ENCODE data around the gene MIXL1. TPM values are rescaled to one million over a fixed set of nuclear protein-coding genes. Genes with fewer than 3 reads are reported as not detected.

The MIXL1 gene
- total RNA-seq, 1 experiment from 2014 or later, result not detected

- no TSS peak for BruUV-seq (replicated peaks)
- no peaks in the 10 kb centered on the region for H3K79me2 ChIP-seq (ENCODE audit: insufficient read depth, low read length)
- H3K4me2 ChIP-seq (ENCODE audit: low read length), result no peak overlapping the region
- ATAC-seq, result no peak
- TF ChIP-seq SP1 (IDR thresholded peaks at IDR 0.05; ENCODE audit: low read depth), result no peak
- no peak for TF ChIP-seq SRF (IDR thresholded peaks at IDR 0.05; ENCODE audit: low read depth)
- no peak for TF ChIP-seq POLR2AphosphoS5 (IDR thresholded peaks at IDR 0.05; ENCODE audit: low read depth, low read length)
- no peak overlapping the region for H3K27ac ChIP-seq (ENCODE audit: low read depth, low read length)
- no peaks in the 10 kb centered on the region for H4K20me1 ChIP-seq (ENCODE audit: insufficient read depth)
- no peaks in the 10 kb centered on the region for H3K4me1 ChIP-seq (ENCODE audit: control insufficient read depth in 1 of 2, insufficient read depth in 2 of 2, low read length in 2 of 2)
- H3K9ac ChIP-seq (ENCODE audit: low read length), result no peak overlapping the region
- no peak for DNase-seq (ENCODE audit: low read depth, low spot score)
- CTCF ChIA-PET, result no interaction called here
- H3K4me3 ChIP-seq (replicated peaks in 1 of 2; ENCODE audit: low read depth in 1 of 2, low read length in 2 of 2), result no peak overlapping the region
- H2AFZ ChIP-seq (ENCODE audit: low read depth, low read length, poor library complexity, severe bottlenecking), result no peak overlapping the region
- RAD21 ChIA-PET (ENCODE audit: low non-redundant PET in 1 of 2, low total read pairs in 2 of 2, uncharacterized antibody in 2 of 2, unreplicated experiment in 2 of 2), result no interaction called here
- POLR2A ChIA-PET, result no interaction called here
- no peaks in the 10 kb centered on the region for H3K9me2 ChIP-seq (ENCODE audit: insufficient read depth)
- intact Hi-C loops (cut with micrococcal nuclease), result no loop called here
- no peaks in the 10 kb centered on the region for H3K9me3 ChIP-seq (ENCODE audit: control insufficient read depth in 1 of 2, insufficient read depth in 1 of 2, low read depth in 1 of 2, low read length in 2 of 2)
- no peaks in the 10 kb centered on the region for H3K27me3 ChIP-seq (ENCODE audit: insufficient read depth, low read length)
- H3K36me3 ChIP-seq (ENCODE audit: control insufficient read depth in 1 of 2, insufficient read depth in 2 of 2, low read length in 2 of 2), result peaks cover 2 to 6% of the 10 kb centered on the region in 2 experiments; a peak in 1 of 4 replicates
These were observed 52.7 kb downstream of the MIXL1 start for GRCh38 chr1:226276077-226276682.

Other genes starting within 250 kb of the MIXL1 start
- 22.5 TPM for gene SDE2, start 224.3 kb upstream of the MIXL1 start, total RNA-seq (2021; ENCODE audit: unreplicated experiment)
- 386 TPM for gene H3-3A, start 160.9 kb upstream of the MIXL1 start, total RNA-seq (2021; ENCODE audit: unreplicated experiment)
- gene ACBD3, start 36.9 kb upstream of the MIXL1 start, total RNA-seq (2021; ENCODE audit: unreplicated experiment), result 29.6 TPM
- gene LIN9, start 85.5 kb downstream of the MIXL1 start, total RNA-seq (2021; ENCODE audit: unreplicated experiment), result 9.3 TPM
- gene PARP1, start 184.4 kb downstream of the MIXL1 start, total RNA-seq (2021; ENCODE audit: unreplicated experiment), result 213 TPM

All from HCT116 (cell line).